Measurements from ENCODE around the gene NAP1L4.

NAP1L4 gene

DNA sequence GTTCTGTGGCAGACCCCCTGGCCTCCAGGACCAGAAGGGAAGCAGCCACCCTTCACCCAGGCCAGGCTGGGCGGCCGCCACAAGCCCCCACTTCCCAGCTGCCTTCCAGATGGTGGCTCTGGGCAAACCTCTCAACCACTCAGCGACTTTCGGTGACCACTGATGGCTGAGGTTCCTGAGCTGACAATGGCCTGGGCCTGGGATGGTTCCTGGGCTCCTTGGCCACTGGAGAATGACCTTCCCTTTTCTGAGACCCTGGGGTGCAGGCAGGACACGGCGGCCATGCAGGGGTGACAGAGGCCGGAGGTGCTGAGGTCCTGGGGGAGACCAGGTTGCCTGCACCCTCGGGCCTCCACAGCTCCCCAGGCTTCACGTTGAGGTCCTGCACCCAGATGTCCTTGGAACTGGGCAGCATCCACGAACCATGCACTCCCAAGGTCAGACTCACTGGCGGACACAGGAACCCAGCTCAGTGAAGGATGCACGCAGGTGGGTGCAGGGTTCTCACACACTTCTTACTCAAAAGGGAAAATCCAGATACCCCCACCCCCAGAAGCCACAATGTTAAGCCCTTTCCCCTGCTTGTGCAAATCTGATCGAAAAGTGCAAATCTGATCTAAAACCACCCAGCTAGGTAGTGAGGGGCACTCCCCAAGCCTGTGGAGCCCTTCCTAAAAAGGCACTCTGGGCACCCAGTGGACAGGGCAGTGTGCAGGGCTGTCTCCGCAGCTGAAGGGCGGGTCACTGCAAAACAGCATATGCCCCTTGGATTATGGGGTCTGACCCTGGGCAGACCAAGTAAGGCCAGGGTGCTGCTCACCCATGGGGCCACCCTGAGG is 49.0 kb downstream of the NAP1L4 start:
- no peaks in the 10 kb centered on the region for H3K79me2 ChIP-seq (ENCODE audit: low read length)
- H4K20me1 ChIP-seq (ENCODE audit: insufficient read depth, low read length), result no peaks in the 10 kb centered on the region
- no peak overlapping the region for H3K4me3 ChIP-seq (ENCODE audit: low read length)
- TF ChIP-seq EZH2 (optimal IDR thresholded peaks at IDR 0.05; ENCODE audit: low read depth, low read length) (no peak), EZH2phosphoT487 (IDR thresholded peaks at IDR 0.05; ENCODE audit: low read length) (no peak)
- TF ChIP-seq, protein P1, sequence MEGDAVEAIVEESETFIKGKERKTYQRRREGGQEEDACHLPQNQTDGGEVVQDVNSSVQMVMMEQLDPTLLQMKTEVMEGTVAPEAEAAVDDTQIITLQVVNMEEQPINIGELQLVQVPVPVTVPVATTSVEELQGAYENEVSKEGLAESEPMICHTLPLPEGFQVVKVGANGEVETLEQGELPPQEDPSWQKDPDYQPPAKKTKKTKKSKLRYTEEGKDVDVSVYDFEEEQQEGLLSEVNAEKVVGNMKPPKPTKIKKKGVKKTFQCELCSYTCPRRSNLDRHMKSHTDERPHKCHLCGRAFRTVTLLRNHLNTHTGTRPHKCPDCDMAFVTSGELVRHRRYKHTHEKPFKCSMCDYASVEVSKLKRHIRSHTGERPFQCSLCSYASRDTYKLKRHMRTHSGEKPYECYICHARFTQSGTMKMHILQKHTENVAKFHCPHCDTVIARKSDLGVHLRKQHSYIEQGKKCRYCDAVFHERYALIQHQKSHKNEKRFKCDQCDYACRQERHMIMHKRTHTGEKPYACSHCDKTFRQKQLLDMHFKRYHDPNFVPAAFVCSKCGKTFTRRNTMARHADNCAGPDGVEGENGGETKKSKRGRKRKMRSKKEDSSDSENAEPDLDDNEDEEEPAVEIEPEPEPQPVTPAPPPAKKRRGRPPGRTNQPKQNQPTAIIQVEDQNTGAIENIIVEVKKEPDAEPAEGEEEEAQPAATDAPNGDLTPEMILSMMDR (IDR thresholded peaks at IDR 0.05; ENCODE audit: low read length), result no peak
- 0 out of 2 replicates have a peak, but pooled peaks cover 15% of the 10 kb centered on the region for H3K36me3 ChIP-seq (replicated peaks; ENCODE audit: insufficient read depth, low read length)
- H3K27ac ChIP-seq (ENCODE audit: low read length), result no peak overlapping the region
- H3F3A ChIP-seq (ENCODE audit: insufficient read depth, low read length), result no peaks in the 10 kb centered on the region
- DNase-seq, result no peak
- no peaks in the 10 kb centered on the region for H3K9me2 ChIP-seq (replicated peaks; ENCODE audit: insufficient read depth, low read length)
- no peaks in the 10 kb centered on the region for H3K27me3 ChIP-seq (replicated peaks; ENCODE audit: insufficient read depth, low read length)
- H3K4me1 ChIP-seq (ENCODE audit: low read length), result no peaks in the 10 kb centered on the region
- H3K9ac ChIP-seq (ENCODE audit: low read length), result no peak overlapping the region
- no peak overlapping the region for H3K4me2 ChIP-seq (ENCODE audit: low read depth, low read length)
- H3K9me3 ChIP-seq (replicated peaks; ENCODE audit: insufficient read depth, low read length), result no peaks in the 10 kb centered on the region
- H2AFZ ChIP-seq (ENCODE audit: low read length), result no peak overlapping the region

DNA sequence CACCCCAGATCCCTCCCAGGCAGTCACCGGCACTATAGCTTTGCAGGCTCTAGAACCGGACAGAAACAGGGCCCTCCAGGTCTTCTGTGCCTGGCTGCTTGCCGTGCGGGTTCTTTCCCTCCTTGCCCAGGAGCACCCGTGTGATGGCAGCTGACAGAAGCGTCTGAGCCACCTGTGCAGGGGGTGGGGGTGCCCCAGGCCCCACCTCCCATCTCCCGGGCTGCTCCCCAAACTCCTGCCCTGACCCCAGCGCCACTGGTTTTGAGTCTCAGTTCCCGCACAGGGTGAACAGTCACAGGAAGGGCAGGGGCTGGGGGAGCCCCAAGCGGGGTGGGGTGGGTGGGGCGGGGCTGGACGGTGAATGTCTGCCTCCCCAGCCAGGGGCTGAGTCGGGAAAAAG is 49.7 kb downstream of the NAP1L4 start:
- TF ChIP-seq EZH2phosphoT487 (IDR thresholded peaks at IDR 0.05; ENCODE audit: low read length), result no peak
- TF ChIP-seq, protein P1 (IDR thresholded peaks at IDR 0.05; ENCODE audit: low read length), result no peak
- TF ChIP-seq EZH2 (optimal IDR thresholded peaks at IDR 0.05; ENCODE audit: low read depth, low read length), result no peak
- no peak for DNase-seq
- Histone ChIP-seq H3K36me3 (replicated peaks; ENCODE audit: insufficient read depth, low read length) (0 out of 2 replicates have a peak, but pooled peaks cover 15% of the 10 kb centered on the region), H3K4me2 (ENCODE audit: low read depth, low read length) (no peak overlapping the region), H3K9me3 (replicated peaks; ENCODE audit: insufficient read depth, low read length) (no peaks in the 10 kb centered on the region), H2AFZ (ENCODE audit: low read length) (no peak overlapping the region), H3F3A (ENCODE audit: insufficient read depth, low read length) (no peaks in the 10 kb centered on the region), H3K4me3 (ENCODE audit: low read length) (no peak overlapping the region), H3K9me2 (replicated peaks; ENCODE audit: insufficient read depth, low read length) (no peaks in the 10 kb centered on the region), H3K79me2 (ENCODE audit: low read length) (no peaks in the 10 kb centered on the region), H3K9ac (ENCODE audit: low read length) (no peak overlapping the region), H3K27ac (ENCODE audit: low read length) (no peak overlapping the region), H4K20me1 (ENCODE audit: insufficient read depth, low read length) (no peaks in the 10 kb centered on the region), H3K4me1 (ENCODE audit: low read length) (no peaks in the 10 kb centered on the region), H3K27me3 (replicated peaks; ENCODE audit: insufficient read depth, low read length) (no peaks in the 10 kb centered on the region)

DNA sequence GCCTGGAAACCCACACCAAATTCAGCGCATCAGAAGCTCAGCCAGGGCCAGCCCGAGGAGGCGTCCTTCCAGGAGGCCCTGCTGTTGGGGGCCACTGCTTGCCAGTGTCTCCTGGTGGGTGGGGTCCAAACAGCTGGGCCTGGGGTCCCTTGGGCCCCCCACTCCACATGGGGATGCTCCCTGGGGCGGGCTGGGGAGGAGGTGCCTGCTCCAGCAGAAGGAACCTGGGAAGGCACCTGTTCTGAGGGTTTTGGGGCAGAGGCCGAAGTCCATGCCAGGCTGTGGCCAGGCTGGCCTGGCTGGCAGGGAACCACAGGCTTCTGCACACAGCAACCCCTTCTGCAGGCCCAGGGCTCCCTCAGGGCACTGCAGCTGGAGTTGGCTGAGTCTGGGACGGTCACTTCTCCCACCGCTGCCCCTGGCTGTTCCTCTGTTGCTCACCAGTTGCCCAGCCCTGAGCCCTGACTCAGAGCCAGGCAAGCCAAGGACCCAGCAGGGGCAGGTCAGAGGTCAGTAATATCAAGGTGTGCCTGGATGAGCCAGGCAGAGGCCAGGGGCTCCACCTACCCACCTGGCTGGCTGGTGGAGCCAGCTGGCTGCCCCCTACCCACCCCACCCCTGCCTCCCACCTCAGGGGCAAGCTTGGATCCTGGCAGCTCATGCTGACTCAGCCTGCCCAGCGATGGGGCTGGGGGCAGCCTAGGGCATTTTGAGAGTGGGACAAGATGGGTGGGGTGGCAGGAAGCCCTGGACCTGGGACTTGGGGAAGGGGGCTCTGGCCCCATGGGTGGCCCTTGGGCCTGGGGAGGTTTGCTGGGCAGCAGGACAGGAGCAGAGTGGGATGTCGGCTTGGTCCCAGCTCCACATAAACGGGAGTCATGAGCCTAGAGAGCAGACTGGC is 51.0 kb downstream of the NAP1L4 start:
- no peak for DNase-seq
- Histone ChIP-seq H3K4me2 (ENCODE audit: low read depth, low read length) (no peak overlapping the region), H3K36me3 (replicated peaks; ENCODE audit: insufficient read depth, low read length) (0 out of 2 replicates have a peak, but pooled peaks cover 9% of the 10 kb centered on the region), H3K9me3 (replicated peaks; ENCODE audit: insufficient read depth, low read length) (no peaks in the 10 kb centered on the region), H4K20me1 (ENCODE audit: insufficient read depth, low read length) (no peaks in the 10 kb centered on the region), H3K9me2 (replicated peaks; ENCODE audit: insufficient read depth, low read length) (no peaks in the 10 kb centered on the region), H3K79me2 (ENCODE audit: low read length) (no peaks in the 10 kb centered on the region), H3K4me1 (ENCODE audit: low read length) (no peaks in the 10 kb centered on the region), H2AFZ (ENCODE audit: low read length) (no peak overlapping the region), H3K27ac (ENCODE audit: low read length) (no peak overlapping the region), H3K27me3 (replicated peaks; ENCODE audit: insufficient read depth, low read length) (no peaks in the 10 kb centered on the region), H3K9ac (ENCODE audit: low read length) (no peak overlapping the region), H3K4me3 (ENCODE audit: low read length) (no peak overlapping the region), H3F3A (ENCODE audit: insufficient read depth, low read length) (no peaks in the 10 kb centered on the region)
- TF ChIP-seq, protein P1 (IDR thresholded peaks at IDR 0.05; ENCODE audit: low read length), result no peak
- TF ChIP-seq EZH2phosphoT487 (IDR thresholded peaks at IDR 0.05; ENCODE audit: low read length) (no peak), EZH2 (optimal IDR thresholded peaks at IDR 0.05; ENCODE audit: low read depth, low read length) (no peak)
